Measurements from ENCODE around the gene DOCK9. TPM values are rescaled to one million over a fixed set of nuclear protein-coding genes. Genes with fewer than 3 reads are reported as not detected.

Gene DOCK9
- total RNA-seq, 4 donors from 2014 or later: 31.4 to 46.7 (median 45.6) TPM

DNA sequence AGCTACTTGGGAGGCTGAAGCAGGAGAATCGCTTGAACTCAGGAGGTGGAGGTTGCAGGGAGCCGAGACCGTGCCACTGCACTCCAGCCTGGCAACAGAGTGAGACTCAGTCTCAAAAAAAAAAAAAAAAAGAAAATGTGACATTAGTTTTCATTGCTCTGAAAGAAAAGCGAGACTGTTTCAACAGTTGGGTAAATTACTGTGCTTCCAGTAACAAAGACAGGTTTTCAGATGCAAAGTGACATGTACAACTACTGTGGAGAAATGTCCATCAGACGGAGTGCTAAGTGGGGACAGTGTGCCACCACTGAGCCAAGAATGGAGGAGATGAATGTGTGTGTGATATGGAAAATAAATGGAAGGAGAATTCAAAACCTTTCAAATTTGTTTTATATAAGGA is 201.2 kb downstream of the DOCK9 start:
- Histone ChIP-seq H3K4me3 (no peak overlapping the region), H3K27me3 (no peaks in the 10 kb centered on the region), H3K36me3 (no peaks in the 10 kb centered on the region), H3K4me1 (no peaks in the 10 kb centered on the region), H3K27ac (no peak overlapping the region), H3K9me3 (no peaks in the 10 kb centered on the region)
- DNase-seq (no peak), ATAC-seq (no peak)
- no peak for TF ChIP-seq POLR2A (IDR thresholded peaks at IDR 0.05)
- TF ChIP-seq, protein P1, sequence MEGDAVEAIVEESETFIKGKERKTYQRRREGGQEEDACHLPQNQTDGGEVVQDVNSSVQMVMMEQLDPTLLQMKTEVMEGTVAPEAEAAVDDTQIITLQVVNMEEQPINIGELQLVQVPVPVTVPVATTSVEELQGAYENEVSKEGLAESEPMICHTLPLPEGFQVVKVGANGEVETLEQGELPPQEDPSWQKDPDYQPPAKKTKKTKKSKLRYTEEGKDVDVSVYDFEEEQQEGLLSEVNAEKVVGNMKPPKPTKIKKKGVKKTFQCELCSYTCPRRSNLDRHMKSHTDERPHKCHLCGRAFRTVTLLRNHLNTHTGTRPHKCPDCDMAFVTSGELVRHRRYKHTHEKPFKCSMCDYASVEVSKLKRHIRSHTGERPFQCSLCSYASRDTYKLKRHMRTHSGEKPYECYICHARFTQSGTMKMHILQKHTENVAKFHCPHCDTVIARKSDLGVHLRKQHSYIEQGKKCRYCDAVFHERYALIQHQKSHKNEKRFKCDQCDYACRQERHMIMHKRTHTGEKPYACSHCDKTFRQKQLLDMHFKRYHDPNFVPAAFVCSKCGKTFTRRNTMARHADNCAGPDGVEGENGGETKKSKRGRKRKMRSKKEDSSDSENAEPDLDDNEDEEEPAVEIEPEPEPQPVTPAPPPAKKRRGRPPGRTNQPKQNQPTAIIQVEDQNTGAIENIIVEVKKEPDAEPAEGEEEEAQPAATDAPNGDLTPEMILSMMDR (IDR thresholded peaks at IDR 0.05 in 4 of 5, conservative IDR thresholded peaks at IDR 0.05 in 1 of 5): no peak
- intact Hi-C loops (cut with DNase I; ENCODE audit: low total_unique reads): no loop called here
- in situ Hi-C loops (cut with MboI; ENCODE audit: low sequenced_read_pairs in 4 of 4): no loop called here

DNA sequence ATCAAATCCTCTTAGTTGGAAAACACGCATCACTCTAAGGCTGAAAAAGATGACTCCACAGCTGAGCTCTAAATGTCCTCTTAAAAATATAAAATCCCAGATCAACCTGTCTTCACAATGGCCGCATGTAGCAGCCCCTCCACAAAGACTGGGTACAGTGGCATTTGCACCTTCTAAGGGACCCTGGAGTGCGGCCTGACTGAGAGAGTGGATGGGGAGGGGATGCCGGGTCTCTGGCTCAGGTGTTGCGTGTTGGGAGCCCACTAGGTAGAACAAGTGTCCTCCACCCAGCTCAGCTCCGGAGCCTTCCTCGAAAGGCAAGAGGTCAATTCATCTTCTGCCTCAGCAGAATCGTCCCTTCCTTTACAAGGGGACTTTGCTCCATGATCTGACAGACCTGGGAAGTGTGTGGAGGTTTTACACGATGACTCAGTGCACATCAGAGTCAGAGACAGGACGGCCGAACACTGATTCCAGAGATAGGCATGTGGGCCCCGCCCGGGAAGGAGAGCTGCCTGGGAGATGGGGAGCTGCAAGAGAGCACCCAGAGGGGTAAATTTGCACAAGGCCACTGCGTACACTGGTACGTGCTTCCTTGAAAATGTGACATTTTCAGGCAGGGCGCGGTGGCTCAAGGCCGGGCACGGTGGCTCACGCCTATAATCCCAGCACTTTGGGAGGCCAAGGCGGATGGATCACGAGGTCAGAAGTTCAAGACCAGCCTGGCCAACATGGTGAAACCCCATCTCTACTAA is 201.8 kb downstream of the DOCK9 start:
- in situ Hi-C loops (cut with MboI; ENCODE audit: low sequenced_read_pairs in 4 of 4): no loop called here
- Histone ChIP-seq H3K27me3 (no peaks in the 10 kb centered on the region), H3K4me1 (no peaks in the 10 kb centered on the region), H3K27ac (no peak overlapping the region), H3K4me3 (no peak overlapping the region), H3K36me3 (no peaks in the 10 kb centered on the region), H3K9me3 (no peaks in the 10 kb centered on the region)
- TF ChIP-seq, protein P1 (IDR thresholded peaks at IDR 0.05 in 4 of 5, conservative IDR thresholded peaks at IDR 0.05 in 1 of 5): no peak
- no peak for TF ChIP-seq POLR2A (IDR thresholded peaks at IDR 0.05)
- intact Hi-C loops (cut with DNase I; ENCODE audit: low total_unique reads): no loop called here
- DNase-seq (no peak), ATAC-seq (no peak)

DNA sequence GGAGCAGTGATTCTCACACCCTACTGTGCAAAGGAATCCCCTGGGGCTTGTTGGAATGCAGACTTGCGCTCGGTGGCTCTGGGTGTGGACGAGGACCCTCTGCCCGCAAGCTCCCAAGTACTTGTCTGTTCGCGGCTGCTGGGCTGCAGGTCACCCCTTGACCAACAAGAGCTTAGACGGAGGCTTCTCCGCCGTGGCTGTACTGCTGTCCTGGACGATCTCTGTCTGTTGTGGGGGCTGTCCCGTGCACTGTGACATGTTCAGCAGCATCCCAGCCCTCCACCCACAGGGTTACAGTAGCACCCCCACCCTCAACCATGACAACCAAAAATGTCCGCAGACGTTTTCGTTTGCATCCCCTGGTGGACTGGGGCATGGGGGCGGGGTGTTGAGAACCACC is 202.5 kb downstream of the DOCK9 start:
- DNase-seq (no peak), ATAC-seq (no peak)
- no peaks in the 10 kb centered on the region for H3K27me3 ChIP-seq
- H3K9me3 ChIP-seq: no peaks in the 10 kb centered on the region
- in situ Hi-C loops (cut with MboI; ENCODE audit: low sequenced_read_pairs in 4 of 4) (no loop called here), intact Hi-C loops (cut with DNase I; ENCODE audit: low total_unique reads) (no loop called here)
- TF ChIP-seq, protein P1 (IDR thresholded peaks at IDR 0.05 in 4 of 5, conservative IDR thresholded peaks at IDR 0.05 in 1 of 5): no peak
- TF ChIP-seq POLR2A (IDR thresholded peaks at IDR 0.05): no peak
- no peaks in the 10 kb centered on the region for H3K4me1 ChIP-seq
- no peak overlapping the region for H3K4me3 ChIP-seq
- no peak overlapping the region for H3K27ac ChIP-seq
- H3K36me3 ChIP-seq: no peaks in the 10 kb centered on the region

DNA sequence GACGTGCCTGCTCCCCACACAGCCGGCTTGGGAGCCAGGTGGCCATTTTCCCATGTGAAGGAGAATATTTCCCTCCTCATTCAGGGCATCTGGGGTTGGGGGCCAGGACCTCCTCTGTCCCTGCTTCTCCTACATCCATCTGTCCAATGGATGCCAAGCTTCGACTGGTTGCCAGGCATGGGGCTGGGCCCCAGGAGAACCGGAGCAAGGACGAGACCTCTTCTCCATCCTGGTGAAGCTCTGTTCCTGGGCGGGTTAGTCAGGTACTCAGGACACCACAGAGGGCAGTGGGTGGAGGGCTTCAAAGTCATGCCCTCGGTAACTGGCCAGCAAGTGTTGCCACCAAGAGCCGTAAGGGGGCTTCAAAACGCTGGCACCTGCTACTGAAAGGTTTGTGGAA is 203.1 kb downstream of the DOCK9 start:
- ATAC-seq (no peak), DNase-seq (no peak)
- intact Hi-C loops (cut with DNase I; ENCODE audit: low total_unique reads): no loop called here
- Histone ChIP-seq H3K36me3 (no peaks in the 10 kb centered on the region), H3K27me3 (no peaks in the 10 kb centered on the region), H3K9me3 (no peaks in the 10 kb centered on the region), H3K4me3 (no peak overlapping the region), H3K27ac (no peak overlapping the region), H3K4me1 (no peaks in the 10 kb centered on the region)
- no peak for TF ChIP-seq POLR2A (IDR thresholded peaks at IDR 0.05)
- TF ChIP-seq, protein P1 (IDR thresholded peaks at IDR 0.05 in 4 of 5, conservative IDR thresholded peaks at IDR 0.05 in 1 of 5): no peak
- in situ Hi-C loops (cut with MboI; ENCODE audit: low sequenced_read_pairs in 4 of 4): no loop called here

- Histone ChIP-seq H3K4me3 (no peak overlapping the region), H3K27ac (no peak overlapping the region), H3K4me1 (no peaks in the 10 kb centered on the region), H3K36me3 (no peaks in the 10 kb centered on the region), H3K27me3 (no peaks in the 10 kb centered on the region), H3K9me3 (no peaks in the 10 kb centered on the region)
- intact Hi-C loops (cut with DNase I; ENCODE audit: low total_unique reads): no loop called here
- in situ Hi-C loops (cut with MboI; ENCODE audit: low sequenced_read_pairs in 4 of 4): no loop called here
- TF ChIP-seq, protein P1 (IDR thresholded peaks at IDR 0.05 in 4 of 5, conservative IDR thresholded peaks at IDR 0.05 in 1 of 5): no peak
- TF ChIP-seq POLR2A (IDR thresholded peaks at IDR 0.05): no peak
- no peak for DNase-seq
- ATAC-seq: no peak
These were observed 203.9 kb downstream of the DOCK9 start for GRCh38 chr13:98773921-98774320.

Measured in gastrocnemius medialis (tissue), 4 donors.